DND-41 (cell line): ENCODE measurements around the gene CEP112.

ENCODE experiments used
- ATAC-seq: fragments of 200-7000 bp; cut with Tn5 transposase; 3 replicates; pipeline ENCODE4 v1.9.1; 2021; ENCODE audit warnings: low read depth; ENCODE audit not compliant: insufficient read depth
- DNase-seq: peaks from one replicate; pipeline ENCODE4 v3.0.0-alpha.2; 2020
- H2AFZ ChIP-seq: 2 replicates; pipeline ENCODE4 v1.6.0; 2012; ENCODE audit warnings: low read depth, low read length
- H3K27ac ChIP-seq: 2 replicates; pipeline ENCODE4 v1.5.1; 2012; ENCODE audit warnings: low read length, inconsistent platforms
- H3K27me3 ChIP-seq: fragments of 200-600 bp; sonication (generic); 2 replicates; pipeline ENCODE4 v1.6.0; 2012; ENCODE audit warnings: low read length, mild to moderate bottlenecking, inconsistent platforms; ENCODE audit not compliant: insufficient read depth, poor library complexity
- H3K36me3 ChIP-seq: 2 replicates; pipeline ENCODE4 v1.5.1; 2012; ENCODE audit warnings: low read length, inconsistent platforms; ENCODE audit not compliant: insufficient read depth
- H3K4me1 ChIP-seq: 2 replicates; pipeline ENCODE4 v1.5.1; 2012; ENCODE audit warnings: mild to moderate bottlenecking, low read length; ENCODE audit not compliant: insufficient read depth
- H3K4me2 ChIP-seq: 2 replicates; pipeline ENCODE4 v1.6.0; 2012; ENCODE audit warnings: mild to moderate bottlenecking, moderate library complexity, low read length, inconsistent platforms; ENCODE audit not compliant: insufficient read depth
- H3K4me3 ChIP-seq, 2 experiments: fragments of 200-600 bp in 1 of 2; shearing (Covaris generic) in 1 of 2; 2 replicates each; pipeline ENCODE4 v1.5.1; 2012 to 2016; ENCODE audit warnings: inconsistent platforms in 2 of 2, low read length in 2 of 2, mild to moderate bottlenecking in 2 of 2, low read depth in 1 of 2, moderate library complexity in 1 of 2
- H3K79me2 ChIP-seq: 2 replicates; pipeline ENCODE4 v1.6.0; 2012; ENCODE audit warnings: low read length, inconsistent platforms; ENCODE audit not compliant: insufficient read depth
- H3K9ac ChIP-seq: 2 replicates; pipeline ENCODE4 v1.6.0; 2012; ENCODE audit warnings: low read depth, mild to moderate bottlenecking, inconsistent platforms, low read length, moderate library complexity
- H3K9me3 ChIP-seq: 2 replicates; pipeline ENCODE4 v1.5.1; 2012; ENCODE audit warnings: low read length, moderate library complexity, mild to moderate bottlenecking, inconsistent platforms; ENCODE audit not compliant: insufficient read depth, severe bottlenecking
- H4K20me1 ChIP-seq: 2 replicates; pipeline ENCODE4 v1.6.0; 2012; ENCODE audit warnings: low read length; ENCODE audit not compliant: insufficient read depth
- CTCF ChIP-seq: IDR thresholded peaks from 2 replicates; pipeline ENCODE4 v1.5.1; 2012; ENCODE audit warnings: borderline replicate concordance, low read length, moderate library complexity, mild to moderate bottlenecking; ENCODE audit not compliant: poor library complexity, severe bottlenecking; ENCODE audit errors: extremely low read depth
- EZH2 ChIP-seq: IDR thresholded peaks from 3 replicates; pipeline ENCODE4 v1.6.1; 2012; ENCODE audit warnings: borderline replicate concordance, low read depth, mild to moderate bottlenecking, moderate library complexity, low read length, inconsistent platforms; ENCODE audit not compliant: severe bottlenecking

CEP112 gene

GRCh38 chr17:66191593-66192377 is at the start of gene CEP112:
Gene CEP112, minus strand, starts transcription at chr17:66192133.
- Histone ChIP-seq H3K4me2 (peak within 1 kb of the TSS; percentile 98), H3K27ac (peak within 1 kb of the TSS; percentile 74), H4K20me1 (no peaks in the 10 kb centered on the region), H3K9ac (peak within 1 kb of the TSS; percentile 80), H3K4me1 (peaks cover 32% of the 10 kb centered on the region), H2AFZ (peak within 1 kb of the TSS; percentile 91), H3K27me3 (no peaks in the 10 kb centered on the region), H3K9me3 (no peaks in the 10 kb centered on the region), H3K79me2 (no peaks in the 10 kb centered on the region), H3K36me3 (no peaks in the 10 kb centered on the region; the same call in 1 of the 2 replicates), H3K4me3 (peak within 1 kb of the TSS; percentile 91 to 98)
- DNase-seq = peak; percentile 94
- peak; percentile 88 for ATAC-seq
- TF ChIP-seq CTCF (no peak), EZH2 (no peak)

GRCh38 chr17:66240630-66241029 is 48.7 kb upstream of the CEP112 start:
- no peak overlapping the region for H3K4me2 ChIP-seq

GRCh38 chr17:66240013-66240412 is 48.1 kb upstream of the CEP112 start:
- Histone ChIP-seq H3K27ac (no peak overlapping the region), H3K4me3 (no peak overlapping the region), H3K36me3 (no peaks in the 10 kb centered on the region), H3K4me2 (no peak overlapping the region), H3K9ac (no peak overlapping the region), H3K4me1 (no peaks in the 10 kb centered on the region), H4K20me1 (no peaks in the 10 kb centered on the region), H3K79me2 (no peaks in the 10 kb centered on the region), H2AFZ (no peak overlapping the region), H3K27me3 (no peaks in the 10 kb centered on the region), H3K9me3 (no peaks in the 10 kb centered on the region)
- DNase-seq (no peak), ATAC-seq (no peak)
- TF ChIP-seq EZH2 (no peak), CTCF (no peak)

More at GRCh38 chr17:66240630-66241029, 48.7 kb upstream of the CEP112 start:
- Histone ChIP-seq H3K27ac (no peak overlapping the region), H3K4me1 (no peaks in the 10 kb centered on the region; the same call in 1 of the 2 replicates), H3K9me3 (no peaks in the 10 kb centered on the region), H3K27me3 (no peaks in the 10 kb centered on the region), H3K4me3 (no peak overlapping the region), H2AFZ (no peak overlapping the region), H4K20me1 (no peaks in the 10 kb centered on the region), H3K9ac (no peak overlapping the region), H3K79me2 (no peaks in the 10 kb centered on the region), H3K36me3 (no peaks in the 10 kb centered on the region)
- ATAC-seq (no peak), DNase-seq (no peak)
- TF ChIP-seq EZH2 (no peak), CTCF (no peak)
